Neural cell (in vitro differentiated cells): ENCODE measurements around the gene MBD6.

Experiments
- EP300 ChIP-seq: fragments of 450-650 bp; conservative IDR thresholded peaks from 2 replicates; pipeline ENCODE4 v1.6.1; 2014; ENCODE audit warnings: antibody characterized with exemption, mild to moderate bottlenecking, moderate library complexity; ENCODE audit not compliant: poor library complexity, severe bottlenecking
- EZH2 ChIP-seq: fragments of 200-600, 300-800 bp; shearing (Covaris generic), sonication (generic); IDR thresholded peaks from 2 replicates; pipeline ENCODE4 v1.6.1; 2014; ENCODE audit warnings: antibody characterized with exemption, low read length, borderline replicate concordance, mild to moderate bottlenecking; ENCODE audit not compliant: insufficient read depth, poor library complexity, severe bottlenecking
- POLR2AphosphoS5 ChIP-seq: IDR thresholded peaks from 2 replicates; pipeline ENCODE4 v1.6.1; 2012
- REST ChIP-seq: IDR thresholded peaks from 2 replicates; pipeline ENCODE4 v1.6.1; 2012; ENCODE audit warnings: borderline replicate concordance
- SMC3 ChIP-seq: fragments of 450-650 bp; conservative IDR thresholded peaks from 2 replicates; pipeline ENCODE4 v1.6.1; 2014; ENCODE audit warnings: antibody characterized with exemption, mild to moderate bottlenecking, moderate library complexity; ENCODE audit not compliant: poor library complexity
- TAF1 ChIP-seq: IDR thresholded peaks from 2 replicates; pipeline ENCODE4 v1.6.1; 2012; ENCODE audit warnings: low read depth
- TF ChIP-seq, protein P1 (sequence below): fragments of 450-650 bp; IDR thresholded peaks from 2 replicates; pipeline ENCODE4 v1.5.1; 2014; ENCODE audit warnings: antibody characterized with exemption, mild to moderate bottlenecking, moderate library complexity; ENCODE audit not compliant: poor library complexity, severe bottlenecking

DNA sequence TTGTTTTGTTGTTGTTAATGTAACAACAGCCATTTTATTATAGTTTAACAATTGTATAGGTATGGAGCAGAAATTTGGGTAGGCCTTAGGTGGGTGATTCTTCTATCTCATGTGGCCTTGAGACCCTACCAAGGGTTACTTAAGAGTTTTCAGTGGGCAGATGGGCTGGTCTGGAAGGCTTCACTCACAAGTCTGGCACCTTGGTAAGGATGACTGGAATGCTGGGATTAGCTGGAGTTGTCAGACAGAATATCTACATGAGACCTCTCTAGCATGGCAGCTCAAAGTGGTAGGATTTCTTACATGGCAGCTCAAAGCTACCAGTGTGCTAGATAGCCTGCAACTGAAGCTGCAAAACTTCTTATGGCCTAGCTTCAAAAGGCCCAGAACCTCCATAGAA is 36.9 kb upstream of the MBD6 start:
- no peak for TF ChIP-seq EZH2
- TF ChIP-seq, protein P1, sequence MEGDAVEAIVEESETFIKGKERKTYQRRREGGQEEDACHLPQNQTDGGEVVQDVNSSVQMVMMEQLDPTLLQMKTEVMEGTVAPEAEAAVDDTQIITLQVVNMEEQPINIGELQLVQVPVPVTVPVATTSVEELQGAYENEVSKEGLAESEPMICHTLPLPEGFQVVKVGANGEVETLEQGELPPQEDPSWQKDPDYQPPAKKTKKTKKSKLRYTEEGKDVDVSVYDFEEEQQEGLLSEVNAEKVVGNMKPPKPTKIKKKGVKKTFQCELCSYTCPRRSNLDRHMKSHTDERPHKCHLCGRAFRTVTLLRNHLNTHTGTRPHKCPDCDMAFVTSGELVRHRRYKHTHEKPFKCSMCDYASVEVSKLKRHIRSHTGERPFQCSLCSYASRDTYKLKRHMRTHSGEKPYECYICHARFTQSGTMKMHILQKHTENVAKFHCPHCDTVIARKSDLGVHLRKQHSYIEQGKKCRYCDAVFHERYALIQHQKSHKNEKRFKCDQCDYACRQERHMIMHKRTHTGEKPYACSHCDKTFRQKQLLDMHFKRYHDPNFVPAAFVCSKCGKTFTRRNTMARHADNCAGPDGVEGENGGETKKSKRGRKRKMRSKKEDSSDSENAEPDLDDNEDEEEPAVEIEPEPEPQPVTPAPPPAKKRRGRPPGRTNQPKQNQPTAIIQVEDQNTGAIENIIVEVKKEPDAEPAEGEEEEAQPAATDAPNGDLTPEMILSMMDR = no peak
- no peak for TF ChIP-seq POLR2AphosphoS5
- TF ChIP-seq SMC3 = no peak
- TF ChIP-seq TAF1 = no peak
- TF ChIP-seq EP300 = no peak
- no peak for TF ChIP-seq REST
